NCI-H446 (cell line): ENCODE results near the gene CD276.
"Not testable (repeated sequence)": the region's sequence is repeated elsewhere in the genome, so short reads cannot be mapped to it uniquely, and the experiment has no call there.

Experiments
- DNase-seq, 2 experiments: peaks; one replicate each; lab custom pipeline; 2025; lab: John Stamatoyannopoulos, UW

CD276 gene

DNA sequence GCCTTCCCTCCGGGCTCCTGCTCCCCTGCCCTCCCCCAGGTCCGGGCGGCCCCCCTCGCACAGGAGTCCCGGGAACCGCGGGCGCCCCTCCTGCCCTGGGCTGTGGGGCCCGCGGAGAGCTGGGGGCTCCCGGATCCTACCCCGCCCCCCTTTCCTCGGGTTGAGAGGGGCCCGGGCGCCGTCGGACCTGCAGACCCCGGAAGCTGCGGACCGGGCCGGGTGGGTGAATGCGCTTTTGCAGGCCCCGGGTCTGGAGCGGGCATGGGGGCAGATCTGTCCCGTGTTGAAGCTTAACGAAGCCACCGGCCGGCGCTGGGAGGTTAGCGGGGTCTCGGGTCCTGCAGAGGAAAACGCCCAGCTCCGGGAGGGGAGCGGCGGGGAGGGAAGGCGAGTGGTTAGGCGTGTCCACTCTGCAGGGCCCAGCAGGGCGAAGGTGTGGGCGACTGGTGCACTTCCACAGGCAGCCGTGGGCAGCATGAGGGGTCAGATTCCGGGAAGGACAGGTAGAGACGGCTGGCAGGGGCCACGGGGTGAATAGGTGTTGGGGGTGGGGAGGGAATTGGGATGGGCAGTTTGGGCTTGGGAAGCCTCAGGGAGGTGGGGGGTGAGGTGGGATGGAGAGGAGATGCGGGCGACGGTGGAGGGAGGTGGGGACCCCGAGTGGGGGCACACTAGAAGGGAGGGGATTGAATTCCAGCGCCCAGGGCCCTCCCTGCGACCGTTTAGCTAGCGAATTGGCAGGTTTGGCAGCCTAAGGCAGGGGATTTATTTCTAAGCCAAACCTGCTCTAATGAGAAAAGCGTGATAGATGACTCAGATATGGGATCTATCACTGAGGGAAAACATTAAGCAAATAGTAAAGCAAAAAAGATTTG, 635 bp downstream of the CD276 start:
- peak in 1 of 2 experiments; percentile 19 for DNase-seq

GRCh38 chr15:73685981-73686380, 1.8 kb downstream of the CD276 start:
- DNase-seq: no peak

- DNase-seq: no peak
Observed at GRCh38 chr15:73686781-73687256, 2.6 kb downstream of the CD276 start.

DNA sequence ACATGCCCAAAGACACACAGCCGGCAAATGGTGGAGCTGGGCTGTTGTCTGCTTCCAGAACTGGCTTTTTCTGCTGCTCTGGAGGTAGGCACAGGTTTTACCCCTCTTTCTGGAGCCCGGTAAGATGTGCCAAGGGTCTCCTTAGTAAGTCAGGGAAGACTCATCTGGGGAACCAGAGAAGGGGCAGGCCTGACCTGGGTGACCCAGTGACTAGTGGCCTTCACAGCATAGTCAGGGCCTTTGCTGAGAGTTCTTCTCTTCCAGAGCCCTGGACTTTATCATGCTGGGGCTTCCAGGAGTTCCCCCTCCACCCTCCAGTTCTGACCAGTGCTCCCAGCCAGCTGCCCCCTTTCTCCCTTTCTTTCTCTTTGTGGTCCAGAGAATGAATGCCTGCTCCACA, 3.2 kb downstream of the CD276 start:
- no peak for DNase-seq

DNA sequence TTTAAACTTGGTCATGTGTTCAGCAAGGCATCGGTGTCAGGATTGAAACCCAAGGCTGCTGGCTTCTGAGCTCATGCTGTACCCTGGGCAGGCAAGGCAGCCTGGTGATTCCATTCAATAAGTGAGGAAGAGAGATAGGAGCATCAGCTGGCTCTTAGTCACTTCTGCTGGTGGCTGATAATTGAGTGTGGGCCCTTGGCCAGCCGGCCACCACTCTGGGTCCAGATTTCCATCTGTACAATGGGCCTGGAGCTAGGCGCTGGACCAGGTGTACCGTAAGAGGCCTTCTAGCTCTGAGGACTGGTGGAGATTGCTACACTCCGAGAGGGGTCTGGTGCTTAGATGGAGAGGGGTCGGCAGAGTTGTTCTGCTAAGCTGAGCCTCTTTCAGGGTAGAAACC, 4.3 kb downstream of the CD276 start:
- DNase-seq: no peak

- DNase-seq: no peak
Observed at GRCh38 chr15:73691396-73691795, 7.2 kb downstream of the CD276 start.

DNA sequence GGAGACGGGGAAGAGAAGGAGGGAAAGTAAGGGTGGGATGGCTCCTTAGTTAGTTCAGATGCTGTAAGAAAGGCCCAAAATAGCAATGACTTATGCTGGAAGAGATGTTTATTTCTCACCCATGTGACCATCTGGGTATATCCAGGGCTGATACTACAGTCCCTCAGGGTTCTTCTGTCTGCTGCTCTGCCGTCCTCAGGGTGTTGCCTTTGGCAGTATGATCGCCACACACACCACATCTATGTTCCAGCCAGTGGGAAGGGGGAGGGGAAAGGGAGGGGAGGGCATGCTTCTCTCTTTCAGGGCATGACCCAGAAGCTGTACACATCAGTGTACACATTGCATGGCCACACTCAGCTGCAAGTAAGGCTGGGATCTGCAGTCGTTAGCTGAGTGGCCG, 10.2 kb downstream of the CD276 start:
- DNase-seq: no peak

DNA sequence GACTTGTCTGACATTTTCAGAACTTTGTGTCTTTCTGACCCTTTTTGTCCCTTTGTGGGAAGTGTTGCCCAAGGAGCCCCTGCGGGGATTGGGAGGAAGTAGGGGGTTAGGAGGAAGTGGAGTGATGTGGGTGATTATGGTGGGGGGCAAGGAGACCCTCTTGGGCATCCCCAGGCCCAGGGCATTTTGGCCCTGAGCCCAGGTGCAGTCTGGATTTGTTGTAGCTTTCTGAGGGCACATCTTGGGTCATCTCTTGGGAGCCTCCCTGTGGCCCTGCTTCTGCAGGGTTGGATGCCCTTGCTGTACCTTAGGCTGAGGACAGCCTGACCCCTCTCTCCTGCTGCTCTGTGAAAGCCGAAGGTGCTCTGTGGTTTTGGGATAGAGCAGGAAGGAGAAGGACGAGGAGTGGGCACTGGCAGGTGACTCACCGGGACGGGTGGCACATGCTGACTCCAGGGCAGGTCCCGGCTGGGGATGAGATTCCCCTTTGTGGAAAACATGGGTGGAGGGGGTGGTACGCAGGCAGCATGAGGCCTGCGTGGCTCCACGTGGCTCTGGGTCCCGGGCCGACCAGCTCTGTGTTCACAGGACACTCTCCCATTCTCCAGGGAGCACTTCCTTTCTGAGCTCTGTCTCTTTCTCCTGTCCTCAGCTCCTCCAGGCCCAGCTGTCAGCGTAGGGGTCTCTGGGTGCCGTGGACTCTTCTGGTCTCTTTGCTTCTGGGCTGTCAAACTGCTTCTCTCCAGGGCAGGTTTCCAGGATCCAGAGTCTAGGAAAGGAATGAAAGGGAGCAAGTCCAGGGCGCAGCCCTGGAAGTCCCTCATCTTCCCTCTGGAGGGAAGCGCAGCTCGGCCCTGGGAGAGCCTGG, 11.8 kb downstream of the CD276 start:
- no peak for DNase-seq

DNA sequence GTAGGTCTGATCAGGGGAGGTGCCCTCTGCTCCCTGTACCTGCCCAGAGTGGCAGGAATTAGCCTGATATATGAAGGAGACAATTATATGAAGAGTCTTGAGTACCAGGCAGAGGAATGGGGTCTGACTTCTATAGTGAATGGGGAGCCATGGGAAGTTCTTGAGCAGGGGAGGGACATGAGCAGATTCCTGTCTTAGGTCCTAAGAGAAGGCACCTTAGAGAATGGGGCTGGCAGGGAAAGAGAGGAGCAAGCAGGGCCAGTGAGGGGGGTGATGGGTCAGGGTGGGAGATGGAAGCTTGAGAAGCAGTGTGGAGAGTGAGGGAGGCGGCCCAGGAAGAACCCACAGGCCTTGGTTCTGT, 12.4 kb downstream of the CD276 start:
- DNase-seq: no peak

DNA sequence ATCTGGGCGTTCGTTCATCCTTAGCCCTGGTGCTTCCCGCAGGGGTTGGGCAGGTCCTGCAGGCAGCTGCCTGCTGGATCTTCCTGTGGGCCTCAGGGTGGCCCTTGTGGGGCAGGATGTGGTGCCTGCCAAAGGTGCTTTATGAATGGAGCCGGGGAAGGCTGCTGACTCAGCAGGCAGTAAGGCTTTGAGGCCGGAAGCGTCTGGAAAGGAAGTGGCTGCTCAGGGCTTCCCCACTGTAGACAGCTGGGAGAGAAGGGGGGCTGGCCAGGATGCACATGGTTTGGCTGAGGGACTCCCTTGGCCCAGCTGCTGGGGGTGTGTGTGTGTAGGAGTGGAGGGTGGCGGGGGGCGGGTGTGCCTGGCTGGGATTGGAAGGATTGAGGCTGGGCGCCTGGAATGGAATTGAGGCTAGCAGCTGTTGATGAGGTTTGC, 12.9 kb downstream of the CD276 start:
- DNase-seq: peak; percentile 62 to 86

DNA sequence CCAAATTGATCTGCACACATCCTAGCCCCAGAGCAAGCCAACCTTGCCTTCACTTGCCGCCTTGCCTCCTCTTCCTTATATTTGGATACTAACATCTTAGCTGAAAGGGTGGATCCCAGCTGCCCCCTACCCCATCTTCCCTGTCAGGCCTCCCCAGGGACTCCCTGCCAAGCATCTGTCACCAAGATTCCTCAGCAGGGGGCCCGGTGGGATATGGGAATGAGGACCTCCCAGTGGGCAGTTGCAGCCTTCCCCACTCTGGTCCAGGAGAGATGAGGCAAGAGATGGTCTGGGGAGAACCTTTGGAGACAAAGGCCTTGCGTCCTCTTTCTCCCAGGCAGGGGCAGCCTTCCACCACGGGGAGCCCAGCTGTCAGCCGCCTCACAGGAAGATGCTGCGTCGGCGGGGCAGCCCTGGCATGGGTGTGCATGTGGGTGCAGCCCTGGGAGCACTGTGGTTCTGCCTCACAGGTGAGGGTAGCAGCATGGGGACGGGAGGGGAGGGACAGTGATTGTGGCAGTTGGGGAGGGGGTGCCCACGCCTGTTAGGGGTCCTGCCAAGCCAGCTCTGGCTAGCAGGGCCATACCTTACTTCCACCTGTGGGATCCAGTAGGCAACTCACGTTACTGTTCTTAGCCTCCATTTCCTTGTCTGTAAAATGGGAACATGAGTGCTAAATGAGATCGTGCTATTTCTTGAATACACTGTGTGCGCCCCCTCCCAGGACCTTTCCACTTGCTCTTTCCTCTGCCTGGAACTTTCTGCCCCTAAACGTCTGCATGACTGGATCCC, 15.3 kb downstream of the CD276 start:
- no peak for DNase-seq

GRCh38 chr15:73700041-73700842, 16.1 kb downstream of the CD276 start:
- peak; percentile 57 to 83 for DNase-seq

GRCh38 chr15:73702311-73703239, 18.4 kb downstream of the CD276 start:
- not testable (repeated sequence) for DNase-seq

GRCh38 chr15:73703601-73704000, 19.4 kb downstream of the CD276 start:
- DNase-seq: not testable (repeated sequence)

- DNase-seq: not testable (repeated sequence)
Observed at GRCh38 chr15:73704142-73704868, 20.1 kb downstream of the CD276 start.

GRCh38 chr15:73704869-73705645, 20.9 kb downstream of the CD276 start:
- DNase-seq: peak in 1 of 2 experiments; percentile 50

GRCh38 chr15:73708691-73709090, 24.5 kb downstream of the CD276 start:
- DNase-seq: no peak

DNA sequence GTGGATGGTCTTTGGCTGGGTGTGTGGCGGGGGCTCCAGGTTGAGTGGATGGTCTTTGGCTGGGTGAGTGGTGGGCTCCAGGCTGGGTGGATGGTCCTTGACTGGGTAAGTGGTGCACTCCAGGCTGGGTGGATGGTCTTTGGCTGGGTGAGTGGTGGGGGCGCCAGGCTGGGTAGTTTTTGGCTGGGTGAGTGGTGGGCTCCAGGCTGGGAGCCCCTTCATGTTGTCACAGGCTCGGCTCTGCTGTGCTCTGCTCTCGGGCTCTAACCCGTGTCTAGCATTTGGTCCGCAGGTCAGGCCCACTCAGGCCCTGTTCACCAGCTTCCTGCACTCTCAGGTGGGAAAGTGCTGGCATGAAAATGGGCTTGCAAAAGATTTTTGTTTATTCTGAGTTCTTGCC, 25.1 kb downstream of the CD276 start:
- no peak for DNase-seq

DNA sequence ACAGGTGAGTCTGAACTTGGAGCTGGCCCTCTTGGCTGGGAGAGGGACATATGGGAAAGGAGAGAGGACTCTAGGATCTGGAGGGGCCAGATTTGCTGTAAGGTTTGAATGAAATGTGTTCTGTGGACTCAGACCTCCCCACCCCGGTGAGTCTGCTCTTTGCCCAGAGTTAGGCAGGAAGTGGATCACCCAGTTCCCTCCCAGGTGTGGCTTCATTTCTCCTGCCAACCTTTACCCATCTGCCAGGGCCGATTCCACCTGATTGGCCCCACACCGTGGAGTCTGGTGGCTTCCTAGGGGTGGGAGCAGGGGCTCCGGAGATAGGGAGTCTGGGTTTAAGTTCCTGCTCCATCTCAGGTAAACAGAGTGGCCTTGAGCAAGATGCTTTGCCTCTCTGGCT, 25.5 kb downstream of the CD276 start:
- no peak for DNase-seq
